Mammary epithelial cell (primary cell): ENCODE data around the gene MYH10.

Experiments
- CTCF ChIP-seq, 2 donors: IDR thresholded peaks in 1 of 2; conservative IDR thresholded peaks in 1 of 2; 2 replicates each; pipeline ENCODE4 v1.5.1; 2011 to 2012; ENCODE audit warnings: inconsistent platforms in 2 of 2, low read length in 2 of 2, mild to moderate bottlenecking in 2 of 2, control low read depth in 1 of 2, low read depth in 1 of 2; ENCODE audit not compliant: insufficient read depth in 1 of 2; ENCODE audit errors: extremely low read depth in 1 of 2
- EZH2 ChIP-seq: IDR thresholded peaks from 2 replicates; pipeline ENCODE4 v1.6.1; 2012; ENCODE audit warnings: low read length, inconsistent platforms, borderline replicate concordance

- TF ChIP-seq CTCF (conservative IDR thresholded peaks at IDR 0.05 in 1 of 2, IDR thresholded peaks at IDR 0.05 in 1 of 2; ENCODE audit: extremely low read depth in 1 of 2, insufficient read depth in 1 of 2, low read depth in 1 of 2, low read length in 2 of 2) = no peak
- TF ChIP-seq EZH2 = no peak
Observed at GRCh38 chr17:8487743-8488142, 142.8 kb downstream of the MYH10 start.
